ENCODE data around the gene ZSCAN31.

- TF ChIP-seq, protein P1, sequence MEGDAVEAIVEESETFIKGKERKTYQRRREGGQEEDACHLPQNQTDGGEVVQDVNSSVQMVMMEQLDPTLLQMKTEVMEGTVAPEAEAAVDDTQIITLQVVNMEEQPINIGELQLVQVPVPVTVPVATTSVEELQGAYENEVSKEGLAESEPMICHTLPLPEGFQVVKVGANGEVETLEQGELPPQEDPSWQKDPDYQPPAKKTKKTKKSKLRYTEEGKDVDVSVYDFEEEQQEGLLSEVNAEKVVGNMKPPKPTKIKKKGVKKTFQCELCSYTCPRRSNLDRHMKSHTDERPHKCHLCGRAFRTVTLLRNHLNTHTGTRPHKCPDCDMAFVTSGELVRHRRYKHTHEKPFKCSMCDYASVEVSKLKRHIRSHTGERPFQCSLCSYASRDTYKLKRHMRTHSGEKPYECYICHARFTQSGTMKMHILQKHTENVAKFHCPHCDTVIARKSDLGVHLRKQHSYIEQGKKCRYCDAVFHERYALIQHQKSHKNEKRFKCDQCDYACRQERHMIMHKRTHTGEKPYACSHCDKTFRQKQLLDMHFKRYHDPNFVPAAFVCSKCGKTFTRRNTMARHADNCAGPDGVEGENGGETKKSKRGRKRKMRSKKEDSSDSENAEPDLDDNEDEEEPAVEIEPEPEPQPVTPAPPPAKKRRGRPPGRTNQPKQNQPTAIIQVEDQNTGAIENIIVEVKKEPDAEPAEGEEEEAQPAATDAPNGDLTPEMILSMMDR (IDR thresholded peaks at IDR 0.05) = no peak
- TF ChIP-seq NR3C1 (IDR thresholded peaks at IDR 0.05) = no peak
- TF ChIP-seq ESRRA (IDR thresholded peaks at IDR 0.05; ENCODE audit: borderline replicate concordance, low read length) = no peak
- TF ChIP-seq NFE2L2 (conservative IDR thresholded peaks at IDR 0.05; ENCODE audit: low read length) = no peak
- TF ChIP-seq RNF2 (IDR thresholded peaks at IDR 0.05; ENCODE audit: borderline replicate concordance, low read depth) = no peak
- TF ChIP-seq, protein P2, sequence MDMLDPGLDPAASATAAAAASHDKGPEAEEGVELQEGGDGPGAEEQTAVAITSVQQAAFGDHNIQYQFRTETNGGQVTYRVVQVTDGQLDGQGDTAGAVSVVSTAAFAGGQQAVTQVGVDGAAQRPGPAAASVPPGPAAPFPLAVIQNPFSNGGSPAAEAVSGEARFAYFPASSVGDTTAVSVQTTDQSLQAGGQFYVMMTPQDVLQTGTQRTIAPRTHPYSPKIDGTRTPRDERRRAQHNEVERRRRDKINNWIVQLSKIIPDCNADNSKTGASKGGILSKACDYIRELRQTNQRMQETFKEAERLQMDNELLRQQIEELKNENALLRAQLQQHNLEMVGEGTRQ (IDR thresholded peaks at IDR 0.05) = no peak
- no peak for TF ChIP-seq JUNB (IDR thresholded peaks at IDR 0.05)
- TF ChIP-seq POLR2A (IDR thresholded peaks at IDR 0.05; ENCODE audit: low read length) = no peak
- TF ChIP-seq JUN (IDR thresholded peaks at IDR 0.05) = no peak
- TF ChIP-seq POLR2AphosphoS2 (conservative IDR thresholded peaks at IDR 0.05; ENCODE audit: low read length) = no peak
- no peak for TF ChIP-seq SREBF2 (IDR thresholded peaks at IDR 0.05)
- TF ChIP-seq, protein P3, sequence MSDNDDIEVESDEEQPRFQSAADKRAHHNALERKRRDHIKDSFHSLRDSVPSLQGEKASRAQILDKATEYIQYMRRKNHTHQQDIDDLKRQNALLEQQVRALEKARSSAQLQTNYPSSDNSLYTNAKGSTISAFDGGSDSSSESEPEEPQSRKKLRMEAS (IDR thresholded peaks at IDR 0.05) = no peak
Measured at GRCh38 chr6:28336284-28337120, 554 bp upstream of the ZSCAN31 start.
